PC-9 (cell line): ENCODE data around the gene RCOR1. TPM values are rescaled to one million over a fixed set of nuclear protein-coding genes. Genes with fewer than 3 reads are reported as not detected.

ENCODE experiments used
- BruUV-seq: library from RNA; stranded (reverse); fragments of 400-500 nt; replicated peaks from 2 replicates; lab custom pipeline; 2021; lab: Mats Ljungman, UMichigan
- CTCF ChIA-PET: fragments of 300-600 bp; sonication (Branson Sonifier 250); formaldehyde crosslinking; loops from one replicate; lab custom pipeline; 2022; ENCODE audit warnings: antibody characterized with exemption; lab: Charles Lee
- POLR2A ChIA-PET: fragments of 300-600 bp; sonication (Branson Sonifier 250); formaldehyde crosslinking; loops from one replicate; lab custom pipeline; 2022; ENCODE audit warnings: antibody characterized with exemption; ENCODE audit not compliant: unreplicated experiment; lab: Charles Lee
- DNase-seq, 2 experiments: peaks; one replicate each; pipeline versions ENCODE4 v3.0.0 to v3.0.0-alpha.2; 2015 to 2022; ENCODE audit warnings: mixed read lengths in 1 of 2
- H2AFZ ChIP-seq: fragments of 200-600 bp; sonication (generic); 2 replicates; pipeline ENCODE4 v1.8.1; 2017; ENCODE audit warnings: antibody characterized with exemption
- H3F3A ChIP-seq: fragments of 200-600 bp; sonication (generic); 2 replicates; pipeline ENCODE4 v1.8.1; 2017; ENCODE audit warnings: antibody characterized with exemption, mild to moderate bottlenecking, low read depth; ENCODE audit not compliant: insufficient read depth
- H3K27ac ChIP-seq: fragments of 200-600 bp; sonication (generic); 2 replicates; pipeline ENCODE4 v1.6.1; 2016; ENCODE audit warnings: mixed run types
- H3K27me3 ChIP-seq: fragments of 200-600 bp; sonication (generic); 2 replicates; pipeline ENCODE4 v1.6.1; 2016; ENCODE audit warnings: low read depth, mixed run types; ENCODE audit not compliant: insufficient read depth
- H3K36me3 ChIP-seq: fragments of 200-600 bp; sonication (generic); 2 replicates; pipeline ENCODE4 v1.6.1; 2016; ENCODE audit warnings: low read depth, mixed run types
- H3K4me1 ChIP-seq: fragments of 200-600 bp; sonication (generic); replicated peaks from 2 replicates; pipeline ENCODE4 v1.6.1; 2016; ENCODE audit warnings: mixed run types; ENCODE audit not compliant: insufficient read depth
- H3K4me2 ChIP-seq: fragments of 200-600 bp; sonication (generic); 2 replicates; pipeline ENCODE4 v1.6.1; 2017; ENCODE audit warnings: mixed run types
- H3K4me3 ChIP-seq: fragments of 200-600 bp; sonication (generic); 2 replicates; pipeline ENCODE4 v1.6.1; 2016; ENCODE audit warnings: mixed run types
- H3K79me2 ChIP-seq: fragments of 200-600 bp; sonication (generic); 2 replicates; pipeline ENCODE4 v1.6.1; 2017; ENCODE audit warnings: low read depth, mixed run types
- H3K9me2 ChIP-seq: fragments of 200-600 bp; sonication (generic); 2 replicates; pipeline ENCODE4 v1.8.1; 2017; ENCODE audit warnings: mild to moderate bottlenecking; ENCODE audit not compliant: insufficient read depth
- H3K9me3 ChIP-seq: fragments of 200-600 bp; sonication (generic); 2 replicates; pipeline ENCODE4 v1.8.1; 2016; ENCODE audit warnings: low read depth; ENCODE audit not compliant: insufficient read depth
- H4K20me1 ChIP-seq: fragments of 200-600 bp; sonication (generic); 2 replicates; pipeline ENCODE4 v1.8.1; 2017; ENCODE audit not compliant: insufficient read depth
- CTCF ChIP-seq: fragments of 200-600 bp; sonication (generic); conservative IDR thresholded peaks from 2 replicates; pipeline ENCODE4 v1.6.1; 2017; ENCODE audit warnings: mixed run types, antibody characterized with exemption, mild to moderate bottlenecking, moderate library complexity
- EZH2 ChIP-seq: fragments of 200-600 bp; sonication (generic); IDR thresholded peaks from 2 replicates; pipeline ENCODE4 v1.8.0; 2017; ENCODE audit warnings: antibody characterized with exemption, low read depth
- intact Hi-C: fragments of 100-400 bp; cut with micrococcal nuclease; formaldehyde crosslinking; loops from one replicate; pipeline ENCODE4 v1.10.0; 2022; ENCODE audit not compliant: unreplicated experiment
- total RNA-seq: library from RNA; stranded (reverse); gene quantifications from 2 replicates; pipeline ENCODE4 v1.2.3, GENCODE V29; 2021

The RCOR1 gene
- total RNA-seq, 1 experiment from 2014 or later: 67.2 TPM

GRCh38 chr14:102608064-102608446 is 15.6 kb downstream of the RCOR1 start:
- POLR2A ChIA-PET: no interaction called here
- H4K20me1 ChIP-seq: peaks cover 84% of the 10 kb centered on the region

DNA sequence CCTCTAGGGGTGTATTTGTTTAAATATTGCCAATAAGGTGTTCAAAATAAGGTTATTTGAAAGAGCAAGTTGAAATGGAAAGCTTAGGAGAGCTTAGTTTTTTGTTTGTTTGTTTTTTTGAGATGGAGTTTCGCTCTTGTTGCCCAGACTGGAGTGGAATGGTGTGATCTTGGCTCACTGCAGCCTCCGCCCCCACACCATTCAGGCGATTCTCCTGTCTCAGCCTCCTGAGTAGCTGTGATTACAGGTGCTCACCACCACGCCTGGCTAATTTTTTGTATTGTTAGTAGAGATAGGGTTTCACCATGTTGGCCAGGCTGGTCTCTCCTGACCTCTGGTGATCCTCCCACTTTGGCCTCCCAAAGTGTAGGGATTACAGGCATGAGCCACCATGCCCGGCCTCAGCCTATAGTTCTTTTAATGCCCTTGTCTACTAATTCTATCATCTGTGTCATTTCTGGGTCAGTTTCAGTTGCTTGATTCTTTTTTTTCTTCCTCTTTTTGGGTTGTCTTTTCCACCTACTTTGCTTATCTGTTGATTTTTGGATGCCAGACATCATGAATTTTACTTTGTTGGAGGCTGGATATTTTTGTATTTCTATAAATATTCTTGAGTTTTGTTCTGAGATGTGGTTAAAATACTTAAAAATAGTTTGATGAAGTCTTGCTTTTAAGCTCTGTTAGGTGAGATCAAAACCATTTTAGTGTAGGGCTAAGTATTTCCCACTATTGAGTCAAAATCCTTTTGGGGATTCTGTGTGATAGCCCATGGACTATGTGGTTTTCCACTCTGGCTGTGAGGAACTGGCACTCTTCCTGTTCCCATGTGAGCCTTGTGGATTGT is 18.7 kb downstream of the RCOR1 start:
- Histone ChIP-seq H3K4me3 (no peak overlapping the region), H3K36me3 (0 out of 2 replicates have a peak, but pooled peaks cover 4% of the 10 kb centered on the region), H3K4me2 (no peak overlapping the region), H3K9me3 (no peaks in the 10 kb centered on the region), H3K9me2 (no peaks in the 10 kb centered on the region), H3K27ac (0 out of 2 replicates have a peak overlapping the region, but pooled peaks have one; percentile 0), H3K27me3 (no peaks in the 10 kb centered on the region), H2AFZ (no peak overlapping the region), H4K20me1 (peaks cover 61% of the 10 kb centered on the region), H3F3A (peaks cover 36% of the 10 kb centered on the region), H3K79me2 (peaks cover 93% of the 10 kb centered on the region), H3K4me1 (0 out of 2 replicates have a peak, but pooled peaks cover 3% of the 10 kb centered on the region)
- intact Hi-C loops: no loop called here
- BruUV-seq: no TSS peak
- DNase-seq: no peak
- POLR2A ChIA-PET: interaction anchor here (0.6 kb wide), 1 partner anchor 83 kb away, joined by 3 read pairs; no protein-coding TSS in a partner anchor
- CTCF ChIA-PET: interaction anchor here (0.5 kb wide), 1 partner anchor 457 kb away, joined by 14 read pairs; no protein-coding TSS in a partner anchor
- TF ChIP-seq CTCF (no peak), EZH2 (no peak)

More at GRCh38 chr14:102608064-102608446, 15.6 kb downstream of the RCOR1 start:
- peaks cover 44% of the 10 kb centered on the region for H3F3A ChIP-seq
- CTCF ChIA-PET: interaction anchor here (0.6 kb wide), 1 partner anchor 87 kb away, joined by 3 read pairs; no protein-coding TSS in a partner anchor
- peaks cover 98% of the 10 kb centered on the region for H3K79me2 ChIP-seq
- no peak overlapping the region for H3K27ac ChIP-seq
- H3K9me2 ChIP-seq: no peaks in the 10 kb centered on the region
- H3K4me1 ChIP-seq: peaks cover 29% of the 10 kb centered on the region
- 0 out of 2 replicates have a peak, but pooled peaks cover 4% of the 10 kb centered on the region for H3K36me3 ChIP-seq
- no peaks in the 10 kb centered on the region for H3K27me3 ChIP-seq
- BruUV-seq: no TSS peak
- H3K4me3 ChIP-seq: no peak overlapping the region
- H2AFZ ChIP-seq: no peak overlapping the region
- no peak for DNase-seq
- intact Hi-C loops: no loop called here
- TF ChIP-seq EZH2 (no peak), CTCF (no peak)
- no peaks in the 10 kb centered on the region for H3K9me3 ChIP-seq
- no peak overlapping the region for H3K4me2 ChIP-seq

GRCh38 chr14:102616318-102616717 is 23.9 kb downstream of the RCOR1 start:
- Histone ChIP-seq H3F3A (peaks cover 27% of the 10 kb centered on the region; the same call in 1 of the 2 replicates), H3K4me3 (no peak overlapping the region), H3K79me2 (peaks cover 95% of the 10 kb centered on the region), H3K9me3 (no peaks in the 10 kb centered on the region), H2AFZ (no peak overlapping the region), H4K20me1 (peaks cover 63% of the 10 kb centered on the region), H3K36me3 (0 out of 2 replicates have a peak, but pooled peaks cover 4% of the 10 kb centered on the region), H3K4me1 (no peaks in the 10 kb centered on the region), H3K27ac (no peak overlapping the region), H3K27me3 (no peaks in the 10 kb centered on the region), H3K4me2 (no peak overlapping the region), H3K9me2 (no peaks in the 10 kb centered on the region)
- intact Hi-C loops: no loop called here
- no peak for DNase-seq
- CTCF ChIA-PET: no interaction called here
- TF ChIP-seq EZH2 (no peak), CTCF (no peak)
- POLR2A ChIA-PET: interaction anchor here (0.7 kb wide), 1 partner anchor 34 kb away, joined by 6 read pairs; no protein-coding TSS in a partner anchor
- BruUV-seq: no TSS peak
